ENCODE results near the gene SHANK1.

DNA sequence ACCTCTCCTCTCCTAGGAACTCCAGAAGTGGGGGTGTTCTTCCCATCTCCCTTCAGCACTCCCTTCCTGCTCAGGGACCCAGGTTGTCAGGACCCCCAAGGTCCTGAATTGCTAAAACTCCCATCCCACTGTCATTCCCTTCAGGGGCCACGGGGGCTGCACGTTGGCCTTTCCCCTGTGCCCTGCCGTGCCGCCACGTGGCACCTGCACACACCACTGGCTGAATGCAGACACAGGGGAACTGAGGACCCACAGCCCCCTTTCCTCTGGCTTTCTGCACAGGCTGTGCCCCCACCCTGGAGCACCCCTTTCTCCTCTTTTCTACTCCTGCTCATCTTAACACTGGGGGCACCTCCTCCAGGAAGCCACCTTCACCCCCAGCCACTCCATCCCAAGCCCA lies 9.0 kb downstream of the SHANK1 start:
- TF ChIP-seq, protein P1, sequence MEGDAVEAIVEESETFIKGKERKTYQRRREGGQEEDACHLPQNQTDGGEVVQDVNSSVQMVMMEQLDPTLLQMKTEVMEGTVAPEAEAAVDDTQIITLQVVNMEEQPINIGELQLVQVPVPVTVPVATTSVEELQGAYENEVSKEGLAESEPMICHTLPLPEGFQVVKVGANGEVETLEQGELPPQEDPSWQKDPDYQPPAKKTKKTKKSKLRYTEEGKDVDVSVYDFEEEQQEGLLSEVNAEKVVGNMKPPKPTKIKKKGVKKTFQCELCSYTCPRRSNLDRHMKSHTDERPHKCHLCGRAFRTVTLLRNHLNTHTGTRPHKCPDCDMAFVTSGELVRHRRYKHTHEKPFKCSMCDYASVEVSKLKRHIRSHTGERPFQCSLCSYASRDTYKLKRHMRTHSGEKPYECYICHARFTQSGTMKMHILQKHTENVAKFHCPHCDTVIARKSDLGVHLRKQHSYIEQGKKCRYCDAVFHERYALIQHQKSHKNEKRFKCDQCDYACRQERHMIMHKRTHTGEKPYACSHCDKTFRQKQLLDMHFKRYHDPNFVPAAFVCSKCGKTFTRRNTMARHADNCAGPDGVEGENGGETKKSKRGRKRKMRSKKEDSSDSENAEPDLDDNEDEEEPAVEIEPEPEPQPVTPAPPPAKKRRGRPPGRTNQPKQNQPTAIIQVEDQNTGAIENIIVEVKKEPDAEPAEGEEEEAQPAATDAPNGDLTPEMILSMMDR (IDR thresholded peaks at IDR 0.05): no peak
- TF ChIP-seq POLR2A (IDR thresholded peaks at IDR 0.05): no peak
